OCI-LY7 (cell line): ENCODE measurements around the gene GCLC. TPM values are rescaled to one million over a fixed set of nuclear protein-coding genes. Genes with fewer than 3 reads are reported as not detected.

Source experiments
- BruUV-seq: library from RNA; stranded (reverse); fragments of 400-500 nt; replicated peaks from 2 replicates; lab custom pipeline; 2021; lab: Mats Ljungman, UMichigan
- CTCF ChIA-PET: fragments of 300-600 bp; sonication (Branson Sonifier 250); formaldehyde crosslinking; loops from one replicate; lab custom pipeline; 2022; ENCODE audit warnings: antibody characterized with exemption; ENCODE audit not compliant: unreplicated experiment; lab: Charles Lee
- POLR2A ChIA-PET: fragments of 300-600 bp; sonication (Branson Sonifier 250); formaldehyde crosslinking; loops from one replicate; lab custom pipeline; 2022; ENCODE audit warnings: antibody characterized with exemption; lab: Charles Lee
- DNase-seq: peaks from one replicate; pipeline ENCODE4 v3.0.0-alpha.2; 2015; ENCODE audit warnings: low spot score
- H2AFZ ChIP-seq: fragments of 200-600 bp; sonication (generic), shearing (Covaris generic); 2 replicates; pipeline ENCODE4 v1.6.1; 2014; ENCODE audit warnings: mild to moderate bottlenecking, antibody characterized with exemption, low read length, moderate library complexity
- H3K27ac ChIP-seq: fragments of 200-600 bp; sonication (generic); 2 replicates; pipeline ENCODE4 v1.5.1; 2014; ENCODE audit warnings: mixed run types, low read depth, mild to moderate bottlenecking, moderate library complexity, low read length, inconsistent platforms; ENCODE audit not compliant: poor library complexity, severe bottlenecking
- H3K36me3 ChIP-seq: fragments of 200-600 bp; sonication (generic); 2 replicates; pipeline ENCODE4 v1.6.1; 2014; ENCODE audit warnings: mild to moderate bottlenecking, antibody characterized with exemption, low read length, moderate library complexity, mixed read lengths; ENCODE audit not compliant: insufficient read depth
- H3K4me1 ChIP-seq: fragments of 200-600 bp; sonication (generic); 2 replicates; pipeline ENCODE4 v1.5.1; 2014; ENCODE audit warnings: mild to moderate bottlenecking, low read length; ENCODE audit not compliant: insufficient read depth, poor library complexity, severe bottlenecking
- H3K4me2 ChIP-seq: fragments of 200-600 bp; sonication (generic); 2 replicates; pipeline ENCODE4 v1.6.1; 2014; ENCODE audit warnings: mild to moderate bottlenecking, low read length
- H3K4me3 ChIP-seq: fragments of 200-600 bp; sonication (generic); 2 replicates; pipeline ENCODE4 v1.5.1; 2014; ENCODE audit warnings: mild to moderate bottlenecking, low read depth, low read length; ENCODE audit not compliant: poor library complexity, severe bottlenecking
- H3K79me2 ChIP-seq: fragments of 200-600 bp; sonication (generic); 2 replicates; pipeline ENCODE4 v1.6.1; 2016; ENCODE audit warnings: low read depth, mild to moderate bottlenecking, low read length, moderate library complexity, mixed read lengths; ENCODE audit not compliant: insufficient read depth
- H3K9me2 ChIP-seq: fragments of 200-600 bp; sonication (generic); 2 replicates; pipeline ENCODE4 v1.6.1; 2016; ENCODE audit warnings: mild to moderate bottlenecking, low read length, mixed read lengths; ENCODE audit not compliant: insufficient read depth
- H3K9me3 ChIP-seq: fragments of 200-600 bp; sonication (generic); 2 replicates; pipeline ENCODE4 v1.6.1; 2014; ENCODE audit warnings: mild to moderate bottlenecking, mixed run types, low read length, mixed read lengths
- H4K20me1 ChIP-seq: fragments of 200-600 bp; sonication (generic); 2 replicates; pipeline ENCODE4 v1.6.1; 2014; ENCODE audit warnings: mild to moderate bottlenecking, antibody characterized with exemption, low read length, moderate library complexity, mixed read lengths; ENCODE audit not compliant: insufficient read depth
- CTCF ChIP-seq: fragments of 200-600 bp; sonication (generic); conservative IDR thresholded peaks from 2 replicates; pipeline ENCODE4 v1.5.1; 2014; ENCODE audit warnings: mild to moderate bottlenecking, antibody characterized with exemption, low read length, moderate library complexity, mixed read lengths
- EZH2phosphoT487 ChIP-seq: fragments of 200-600 bp; sonication (generic); IDR thresholded peaks from 2 replicates; pipeline ENCODE4 v1.6.1; 2018; ENCODE audit warnings: low read depth, borderline replicate concordance, mild to moderate bottlenecking, mixed run types, antibody characterized with exemption, low read length, moderate library complexity, mixed read lengths
- intact Hi-C: fragments of 100-400 bp; cut with micrococcal nuclease; formaldehyde crosslinking; loops from one replicate; pipeline ENCODE4 v1.10.0; 2022; ENCODE audit not compliant: unreplicated experiment
- total RNA-seq, 2 experiments: library from RNA; depleted of rRNA in 1 of 2; stranded (reverse); fragments of >200 nt in 1 of 2; shearing (Covaris generic) in 1 of 2; gene quantifications; 2 replicates each; pipeline ENCODE4 v1.2.3, GENCODE V29; 2014 to 2022

The GCLC gene
- total RNA-seq, 2 experiments from 2014 or later = 14.3 to 30.4 TPM

- H2AFZ ChIP-seq = no peak overlapping the region
- BruUV-seq = no TSS peak
- intact Hi-C loops = no loop called here
Observed at GRCh38 chr6:53447865-53448264, 97.0 kb downstream of the GCLC start.

More at GRCh38 chr6:53447865-53448264, 97.0 kb downstream of the GCLC start:
- Histone ChIP-seq H3K4me3 (no peak overlapping the region), H3K4me2 (no peak overlapping the region), H3K9me3 (no peaks in the 10 kb centered on the region), H3K4me1 (no peaks in the 10 kb centered on the region), H3K9me2 (no peaks in the 10 kb centered on the region), H4K20me1 (no peaks in the 10 kb centered on the region), H3K79me2 (no peaks in the 10 kb centered on the region), H3K36me3 (no peaks in the 10 kb centered on the region), H3K27ac (no peak overlapping the region)
- ChIA-PET CTCF (interaction anchor here (0.6 kb wide), 1 partner anchor 89 kb away, joined by 3 read pairs; no protein-coding TSS in a partner anchor), POLR2A (interaction anchor here (0.6 to 2.0 kb wide), 8 partner anchors 9 to 314 kb away, joined by 3 to 9 read pairs (median 4); no protein-coding TSS in a partner anchor)
- TF ChIP-seq CTCF (no peak), EZH2phosphoT487 (no peak)
- no peak for DNase-seq

Other genes starting within 250 kb of the GCLC start
- gene ELOVL5, start 196.2 kb downstream of the GCLC start, total RNA-seq (2014; rRNA removed; shearing (Covaris generic)) = 65.4 and 66.8 TPM in 2 replicates
- gene ELOVL5, start 196.2 kb downstream of the GCLC start, total RNA-seq (2022) = 97.1 and 107 TPM in 2 replicates
- not detected in 2 replicates for gene KLHL31, start 120.7 kb upstream of the GCLC start, total RNA-seq (2014; rRNA removed; shearing (Covaris generic))
- gene KLHL31, start 120.7 kb upstream of the GCLC start, total RNA-seq (2022) = not detected in 2 replicates
- gene LRRC1, start 249.9 kb upstream of the GCLC start, total RNA-seq (2014; rRNA removed; shearing (Covaris generic)) = 7.0 and 8.2 TPM in 2 replicates
- gene LRRC1, start 249.9 kb upstream of the GCLC start, total RNA-seq (2022) = 6.6 and 8.4 TPM in 2 replicates